H1 (cell line): ENCODE results near the gene GRK3. TPM values are rescaled to one million over a fixed set of nuclear protein-coding genes. Genes with fewer than 3 reads are reported as not detected.

Experiments used
- CTCF ChIA-PET: fragments of 300-600 bp; sonication (Branson Sonifier 250); formaldehyde crosslinking; loops from one replicate; lab custom pipeline; 2021; ENCODE audit not compliant: partially characterized antibody; lab: Charles Lee
- POLR2A ChIA-PET: fragments of 300-600 bp; sonication (Branson Sonifier 250); formaldehyde crosslinking; loops from one replicate; lab custom pipeline; 2021; ENCODE audit warnings: inconsistent platforms; ENCODE audit not compliant: partially characterized antibody; lab: Charles Lee
- DNase-seq, 2 experiments: peaks; one replicate each; pipeline versions ENCODE4 v3.0.0 to v3.0.0-alpha.2; 2010 to 2022; ENCODE audit warnings: low spot score in 2 of 2, low read depth in 1 of 2, mixed read lengths in 1 of 2
- FAIRE-seq: peaks from 2 replicates; lab custom pipeline; 2011; peaks lifted over from hg19 to GRCh38; lab: Jason Lieb, UNC
- H2AFZ ChIP-seq: 2 replicates; pipeline ENCODE4 v1.8.1; 2012; ENCODE audit warnings: low read length, inconsistent platforms
- H2AK5ac ChIP-seq: 2 replicates; pipeline ENCODE4 v1.6.1; 2013; ENCODE audit warnings: low read depth, low read length
- H2BK120ac ChIP-seq: replicated peaks from 2 replicates; pipeline ENCODE3; 2013; ENCODE audit warnings: low read depth, low read length, inconsistent platforms
- H2BK12ac ChIP-seq: 2 replicates; pipeline ENCODE4 v1.6.1; 2013; ENCODE audit warnings: low read depth, low read length
- H2BK15ac ChIP-seq: 2 replicates; pipeline ENCODE4 v1.6.1; 2013; ENCODE audit warnings: low read length
- H2BK20ac ChIP-seq: 2 replicates; pipeline ENCODE4 v1.6.1; 2013; ENCODE audit warnings: low read length
- H2BK5ac ChIP-seq: 2 replicates; pipeline ENCODE4 v1.6.1; 2013; ENCODE audit warnings: low read depth, low read length
- H3K14ac ChIP-seq: 2 replicates; pipeline ENCODE4 v1.6.1; 2013; ENCODE audit warnings: inconsistent platforms; ENCODE audit not compliant: insufficient read length
- H3K18ac ChIP-seq: 2 replicates; pipeline ENCODE4 v1.6.1; 2013; ENCODE audit warnings: low read length; ENCODE audit errors: extremely low read depth
- H3K23ac ChIP-seq: 2 replicates; pipeline ENCODE4 v1.6.1; 2013; ENCODE audit warnings: inconsistent platforms; ENCODE audit not compliant: insufficient read length
- H3K23me2 ChIP-seq: 2 replicates; pipeline ENCODE4 v1.6.1; 2013; ENCODE audit warnings: low read depth, low read length
- H3K27ac ChIP-seq: 2 replicates; pipeline ENCODE4 v1.6.1; 2011; ENCODE audit warnings: low read depth, low read length, inconsistent platforms
- H3K27me3 ChIP-seq, 4 experiments: replicated peaks in 1 of 4; 1 replicate in 1 of 4; 2 replicates in 3 of 4; pipeline versions ENCODE4 v1.6.1 to v1.8.1; 2011 to 2013; ENCODE audit warnings: low read length in 3 of 4, mild to moderate bottlenecking in 3 of 4, inconsistent platforms in 2 of 4, mixed read lengths in 2 of 4, moderate library complexity in 1 of 4; ENCODE audit not compliant: control insufficient read depth in 3 of 4, insufficient read depth in 3 of 4; ENCODE audit errors: extremely low read depth in 1 of 4
- H3K36me3 ChIP-seq, 4 experiments: 2 replicates each; pipeline versions ENCODE4 v1.6.1 to v1.8.1; 2011 to 2013; ENCODE audit warnings: mild to moderate bottlenecking in 4 of 4, low read length in 3 of 4, moderate library complexity in 2 of 4, control low read depth in 1 of 4, inconsistent platforms in 1 of 4; ENCODE audit not compliant: insufficient read depth in 4 of 4, control insufficient read depth in 2 of 4
- H3K4ac ChIP-seq: replicated peaks from 2 replicates; pipeline ENCODE3; 2013; ENCODE audit warnings: low read length, low read depth, mixed read lengths, inconsistent platforms; ENCODE audit not compliant: insufficient read length
- H3K4me1 ChIP-seq, 4 experiments: replicated peaks in 1 of 4; 1 replicate in 1 of 4; 2 replicates in 3 of 4; pipeline versions ENCODE4 v1.6.1 to v1.8.1; 2011 to 2013; ENCODE audit warnings: low read length in 3 of 4, inconsistent platforms in 2 of 4, mixed read lengths in 1 of 4; ENCODE audit not compliant: insufficient read depth in 4 of 4, control insufficient read depth in 3 of 4
- H3K4me2 ChIP-seq, 2 experiments: 2 replicates each; pipeline versions ENCODE4 v1.6.1 to v1.8.1; 2011 to 2013; ENCODE audit warnings: low read depth in 2 of 2, low read length in 2 of 2, control low read depth in 1 of 2, inconsistent platforms in 1 of 2, mild to moderate bottlenecking in 1 of 2; ENCODE audit not compliant: insufficient read depth in 1 of 2
- H3K4me3 ChIP-seq, 4 experiments: fragments of 200-600, 300-600 bp in 1 of 4; sonication (generic), shearing (Covaris generic), sonication (Bioruptor Twin) in 1 of 4; 2 replicates each; pipeline versions ENCODE4 v1.5.1 to v1.8.1; 2011 to 2016; ENCODE audit warnings: low read length in 4 of 4, low read depth in 3 of 4, control low read depth in 2 of 4, inconsistent platforms in 2 of 4, mild to moderate bottlenecking in 2 of 4, mixed read lengths in 1 of 4, moderate library complexity in 1 of 4; ENCODE audit not compliant: insufficient read depth in 2 of 4; ENCODE audit errors: extremely low read depth in 1 of 4
- H3K56ac ChIP-seq: replicated peaks from 2 replicates; pipeline ENCODE3; 2013; ENCODE audit warnings: low read depth, mild to moderate bottlenecking, mixed read lengths, low read length, inconsistent platforms; ENCODE audit not compliant: insufficient read length
- H3K79me1 ChIP-seq: 2 replicates; pipeline ENCODE4 v1.6.1; 2013; ENCODE audit warnings: low read depth, low read length, control low read depth
- H3K79me2 ChIP-seq, 2 experiments: 2 replicates each; pipeline versions ENCODE4 v1.6.1 to v1.8.1; 2012 to 2013; ENCODE audit warnings: low read length in 2 of 2, mild to moderate bottlenecking in 2 of 2, inconsistent platforms in 1 of 2; ENCODE audit not compliant: insufficient read depth in 2 of 2, control insufficient read depth in 1 of 2
- H3K9ac ChIP-seq, 4 experiments: replicated peaks in 1 of 4; 1 replicate in 1 of 4; 2 replicates in 3 of 4; pipeline versions ENCODE4 v1.6.1 to v1.8.1; 2011 to 2013; ENCODE audit warnings: low read depth in 3 of 4, low read length in 3 of 4, control low read depth in 2 of 4, mild to moderate bottlenecking in 2 of 4, moderate library complexity in 2 of 4, inconsistent platforms in 1 of 4; ENCODE audit errors: extremely low read depth in 1 of 4
- H3K9me3 ChIP-seq, 2 experiments: 2 replicates each; pipeline versions ENCODE4 v1.6.1 to v1.8.1; 2012 to 2013; ENCODE audit warnings: mild to moderate bottlenecking in 2 of 2, moderate library complexity in 2 of 2, control low read depth in 1 of 2, inconsistent platforms in 1 of 2, low read depth in 1 of 2, low read length in 1 of 2, mixed read lengths in 1 of 2; ENCODE audit not compliant: insufficient read depth in 2 of 2
- H4K20me1 ChIP-seq, 2 experiments: replicated peaks in 1 of 2; 2 replicates each; pipeline versions ENCODE3 to v1.8.1; 2011 to 2013; ENCODE audit warnings: inconsistent platforms in 2 of 2, low read length in 2 of 2, mild to moderate bottlenecking in 1 of 2; ENCODE audit not compliant: insufficient read depth in 2 of 2, control insufficient read depth in 1 of 2
- H4K5ac ChIP-seq: 2 replicates; pipeline ENCODE4 v1.6.1; 2013; ENCODE audit warnings: low read length, low read depth, mixed read lengths, inconsistent platforms; ENCODE audit not compliant: insufficient read length
- H4K8ac ChIP-seq: 2 replicates; pipeline ENCODE4 v1.8.0; 2013; ENCODE audit warnings: mild to moderate bottlenecking, moderate library complexity, low read length, inconsistent platforms; ENCODE audit not compliant: insufficient read depth; ENCODE audit errors: extremely low read depth
- H4K91ac ChIP-seq: replicated peaks from 2 replicates; pipeline ENCODE3; 2013; ENCODE audit warnings: low read length, mixed read lengths, inconsistent platforms; ENCODE audit not compliant: insufficient read length
- ASH2L ChIP-seq: fragments of 200-600, 300-600 bp; sonication (generic); IDR thresholded peaks from one replicate; pipeline ENCODE4 v1.7.1; 2017; ENCODE audit warnings: low read length
- CEBPB ChIP-seq: IDR thresholded peaks from 2 replicates; pipeline ENCODE4 v1.6.1; 2012; ENCODE audit warnings: low read depth, low read length
- KDM5A ChIP-seq: fragments of 200-600 bp; IDR thresholded peaks from 2 replicates; pipeline ENCODE4 v1.7.1; 2012; ENCODE audit warnings: mild to moderate bottlenecking, low read length, inconsistent platforms, mixed read lengths
- MAFK ChIP-seq: IDR thresholded peaks from 2 replicates; pipeline ENCODE4 v1.6.1; 2012; ENCODE audit warnings: low read depth, mild to moderate bottlenecking, improper control_type of control experiment, low read length
- MAX ChIP-seq: IDR thresholded peaks from 2 replicates; pipeline ENCODE4 v1.6.1; 2012; ENCODE audit warnings: inconsistent platforms
- RFX5 ChIP-seq: IDR thresholded peaks from 2 replicates; pipeline ENCODE4 v1.6.1; 2011; ENCODE audit warnings: low read depth, low read length, improper control_type of control experiment, borderline replicate concordance
- SRF ChIP-seq: IDR thresholded peaks from 2 replicates; pipeline ENCODE4 v1.6.1; 2011; ENCODE audit warnings: mild to moderate bottlenecking, low read depth, low read length, moderate library complexity
- SUZ12 ChIP-seq: fragments of 200-600 bp; sonication (generic); IDR thresholded peaks from 2 replicates; pipeline ENCODE4 v1.6.1; 2012; ENCODE audit warnings: mild to moderate bottlenecking, inconsistent platforms, low read length, moderate library complexity, mixed read lengths
- TCF12 ChIP-seq: IDR thresholded peaks from 2 replicates; pipeline ENCODE4 v1.6.1; 2011; ENCODE audit warnings: low read depth, mild to moderate bottlenecking, low read length
- WGBS, 2 experiments: shearing (Covaris generic) in 1 of 2; methylation state at CpG; one replicate each; pipeline versions ENCODE4 v1.1.6 to v1.1.7; 2013 to 2015; ENCODE audit warnings: low lambda C conversion rate in 2 of 2, mixed read lengths in 2 of 2, inconsistent platforms in 1 of 2, low coverage in 1 of 2, missing lambda C conversion rate in 1 of 2; ENCODE audit not compliant: insufficient replicate concordance in 2 of 2, insufficient coverage in 1 of 2, insufficient read length in 1 of 2; ENCODE audit errors: extremely low coverage in 1 of 2, missing lambda C conversion rate in 1 of 2; 5-methylcytosine and 5-hydroxymethylcytosine counted together
- polyA plus RNA-seq, 7 experiments: library from polyadenylated mRNA; depleted of rRNA in 3 of 7; stranded (reverse) in 5 of 7; unstranded in 2 of 7; fragments of >200 nt in 5 of 7; fragments of 200-250 nt in 2 of 7; gene quantifications; 1 replicate in 5 of 7; 2 replicates in 1 of 7; 4 replicates in 1 of 7; pipeline versions ENCODE4 v1.2.1 to v1.2.3, GENCODE V29; 2011 to 2013; ENCODE audit warnings: missing spikeins in 2 of 7, mixed read lengths in 2 of 7
- total RNA-seq: library from RNA; stranded (reverse); fragmentation: NEBNext Ultra II Directional; extraction: Animal tissue kit (Norgen Biotek cat#: 25700); gene quantifications from 2 replicates; pipeline ENCODE4 v1.2.1, GENCODE V29; 2021

Gene GRK3
- total and polyA plus RNA-seq, 2 of the 8 experiments (the other 6 are each of a cell fraction or from before 2014, with no cell fraction given), result 7.5 to 35.3 TPM

- ChIA-PET POLR2A (no interaction called here), CTCF (interaction anchor here (0.5 kb wide), 1 partner anchor 117 kb away, joined by 4 read pairs; no protein-coding TSS in a partner anchor)
These were observed 38.0 kb downstream of the GRK3 start for GRCh38 chr22:25602445-25602844.

More at GRCh38 chr22:25602445-25602844, 38.0 kb downstream of the GRK3 start:
- Histone ChIP-seq H4K91ac (no peak overlapping the region), H3K36me3 (no peaks in the 10 kb centered on the region), H3K79me1 (peaks cover 3% of the 10 kb centered on the region; the same call in 1 of the 2 replicates), H4K5ac (no peak overlapping the region), H2AK5ac (no peak overlapping the region), H3K9ac (no peak overlapping the region), H3K27ac (no peak overlapping the region), H3K56ac (no peak overlapping the region), H3K27me3 (no peaks in the 10 kb centered on the region), H3K4me2 (no peak overlapping the region), H4K20me1 (peaks cover 0 to 2% of the 10 kb centered on the region in 2 experiments), H2BK12ac (no peak overlapping the region), H4K8ac (no peak overlapping the region), H2BK5ac (no peak overlapping the region), H3K23me2 (no peaks in the 10 kb centered on the region), H3K14ac (no peak overlapping the region), H3K4me3 (no peak overlapping the region), H3K18ac (no peak overlapping the region), H3K23ac (no peak overlapping the region), H3K79me2 (peaks cover 0 to 13% of the 10 kb centered on the region in 2 experiments; a peak in 1 of 4 replicates), H3K4ac (no peak overlapping the region), H2AFZ (no peak overlapping the region), H3K9me3 (no peaks in the 10 kb centered on the region), H2BK15ac (no peak overlapping the region), H3K4me1 (no peaks in the 10 kb centered on the region), H2BK20ac (no peak overlapping the region), H2BK120ac (no peak overlapping the region)
- no peak for DNase-seq
- no peak for TF ChIP-seq MAFK
- TF ChIP-seq SUZ12, result no peak
- TF ChIP-seq CEBPB, result no peak
- no peak for TF ChIP-seq MAX
- no peak for TF ChIP-seq RFX5
- no peak for TF ChIP-seq ASH2L
- TF ChIP-seq TCF12, result no peak
- no peak for TF ChIP-seq KDM5A
- no peak for TF ChIP-seq SRF
- no peak for FAIRE-seq
- WGBS, 2 experiments, result 75% methylated on average over 2 of the region's 2 CpGs; no CpG with 5 or more reads in 1 of the 2 experiments
